SK-N-SH (cell line): ENCODE results near the gene CRYBG2. TPM values are rescaled to one million over a fixed set of nuclear protein-coding genes. Genes with fewer than 3 reads are reported as not detected.

Source experiments
- CTCF ChIA-PET: fragments of 300-600, 350-600 bp; formaldehyde crosslinking; extraction: SDS; loops from one replicate; lab custom pipeline; 2021; lab: Yijun Ruan, JAX
- POLR2A ChIA-PET: fragments of 350-600 bp; sonication (Branson Sonifier 250); formaldehyde crosslinking; extraction: SDS; loops from one replicate; lab custom pipeline; 2020; ENCODE audit warnings: antibody characterized with exemption, inconsistent platforms; lab: Yijun Ruan, JAX
- DNase-seq: peaks from one replicate; pipeline ENCODE4 v3.0.0; 2012
- H2AFZ ChIP-seq: fragments of 200-600 bp; sonication (generic); 2 replicates; pipeline ENCODE4 v1.8.1; 2016; ENCODE audit warnings: antibody characterized with exemption, mild to moderate bottlenecking, low read depth
- H3F3A ChIP-seq: fragments of 200-600 bp; sonication (generic); replicated peaks from 2 replicates; pipeline ENCODE3; 2016; ENCODE audit warnings: antibody characterized with exemption, mild to moderate bottlenecking; ENCODE audit not compliant: insufficient read depth
- H3K27ac ChIP-seq, 2 experiments: fragments of 200-500 bp in 1 of 2; fragments of 200-600 bp in 1 of 2; sonication (Bioruptor generic) in 1 of 2; sonication (generic), shearing (Covaris generic) in 1 of 2; 2 replicates each; pipeline versions ENCODE4 v1.5.1 to v1.6.1; 2014 to 2016; ENCODE audit warnings: low read depth in 2 of 2, inconsistent platforms in 1 of 2, low read length in 1 of 2, mild to moderate bottlenecking in 1 of 2, mixed read lengths in 1 of 2
- H3K27me3 ChIP-seq: fragments of 200-600 bp; sonication (generic), shearing (Covaris generic); 2 replicates; pipeline ENCODE4 v1.6.1; 2016; ENCODE audit warnings: mixed run types; ENCODE audit not compliant: insufficient read depth
- H3K36me3 ChIP-seq, 2 experiments: fragments of 200-500 bp in 1 of 2; fragments of 200-600 bp in 1 of 2; sonication (Bioruptor generic) in 1 of 2; sonication (generic) in 1 of 2; replicated peaks in 1 of 2; 2 replicates each; pipeline versions ENCODE3 to v1.5.1; 2014 to 2016; ENCODE audit warnings: low read length in 1 of 2, mild to moderate bottlenecking in 1 of 2; ENCODE audit not compliant: insufficient read depth in 2 of 2, control insufficient read depth in 1 of 2
- H3K4me1 ChIP-seq, 2 experiments: fragments of 200-500 bp in 1 of 2; fragments of 200-600 bp in 1 of 2; sonication (Bioruptor generic) in 1 of 2; sonication (generic), shearing (Covaris generic) in 1 of 2; 2 replicates each; pipeline versions ENCODE4 v1.5.1 to v1.6.1; 2014 to 2016; ENCODE audit warnings: low read depth in 1 of 2, low read length in 1 of 2, mixed run types in 1 of 2; ENCODE audit not compliant: insufficient read depth in 2 of 2, control insufficient read depth in 1 of 2
- H3K4me2 ChIP-seq: fragments of 200-600 bp; sonication (generic), shearing (Covaris generic); 2 replicates; pipeline ENCODE4 v1.6.1; 2017; ENCODE audit warnings: mixed run types
- H3K4me3 ChIP-seq, 2 experiments: fragments of 200-500 bp in 1 of 2; fragments of 200-600 bp in 1 of 2; sonication (Bioruptor generic) in 1 of 2; sonication (generic), shearing (Covaris generic) in 1 of 2; 2 replicates each; pipeline versions ENCODE4 v1.5.1 to v1.8.1; 2014 to 2016; ENCODE audit warnings: low read depth in 2 of 2, inconsistent platforms in 1 of 2, low read length in 1 of 2, mild to moderate bottlenecking in 1 of 2, mixed read lengths in 1 of 2, moderate library complexity in 1 of 2
- H3K79me2 ChIP-seq: fragments of 200-600 bp; sonication (generic); 2 replicates; pipeline ENCODE4 v1.8.1; 2017; ENCODE audit warnings: mild to moderate bottlenecking; ENCODE audit not compliant: insufficient read depth
- H3K9ac ChIP-seq: fragments of 200-600 bp; sonication (generic); 2 replicates; pipeline ENCODE4 v1.6.1; 2017; ENCODE audit warnings: mixed run types
- H3K9me2 ChIP-seq: fragments of 200-600 bp; sonication (generic); 2 replicates; pipeline ENCODE4 v1.6.1; 2017; ENCODE audit warnings: mixed run types
- H3K9me3 ChIP-seq: fragments of 200-600 bp; sonication (generic); 2 replicates; pipeline ENCODE4 v1.6.1; 2017; ENCODE audit warnings: mixed run types, mild to moderate bottlenecking, moderate library complexity
- H4K20me1 ChIP-seq: fragments of 200-600 bp; sonication (generic); 2 replicates; pipeline ENCODE4 v1.6.1; 2017; ENCODE audit warnings: mild to moderate bottlenecking, mixed run types; ENCODE audit not compliant: insufficient read depth
- CHD2 ChIP-seq: fragments of 150-350 bp; IDR thresholded peaks from 2 replicates; pipeline ENCODE4 v1.6.1; 2018; ENCODE audit warnings: low read length; ENCODE audit not compliant: partially characterized antibody
- EP300 ChIP-seq, 2 experiments: IDR thresholded peaks; 2 replicates each; pipeline versions ENCODE4 v1.4.0 to v1.6.1; 2012; ENCODE audit warnings: borderline replicate concordance in 1 of 2, low read depth in 1 of 2, low read length in 1 of 2
- FOSL2 ChIP-seq: IDR thresholded peaks from 2 replicates; pipeline ENCODE4 v1.4.0; 2012; ENCODE audit warnings: low read depth, mild to moderate bottlenecking, moderate library complexity, borderline replicate concordance
- MEF2A ChIP-seq: IDR thresholded peaks from 2 replicates; pipeline ENCODE4 v1.4.0; 2012; ENCODE audit warnings: low read depth, borderline replicate concordance
- RAD21 ChIP-seq: IDR thresholded peaks from 2 replicates; pipeline ENCODE4 v1.6.1; 2012; ENCODE audit warnings: mild to moderate bottlenecking, low read length
- RCOR1 ChIP-seq: fragments of 150-350 bp; IDR thresholded peaks from 2 replicates; pipeline ENCODE4 v1.6.1; 2017; ENCODE audit warnings: antibody characterized with exemption, low read length
- RFX5 ChIP-seq: IDR thresholded peaks from 2 replicates; pipeline ENCODE4 v1.6.1; 2012; ENCODE audit warnings: mild to moderate bottlenecking, improper control_type of control experiment, low read length
- SIN3A ChIP-seq: IDR thresholded peaks from 2 replicates; pipeline ENCODE4 v1.6.1; 2012; ENCODE audit warnings: low read depth, mild to moderate bottlenecking, low read length, moderate library complexity, borderline replicate concordance
- SMC3 ChIP-seq: IDR thresholded peaks from 2 replicates; pipeline ENCODE4 v1.6.1; 2012; ENCODE audit warnings: low read depth, low read length, improper control_type of control experiment
- TAF1 ChIP-seq: IDR thresholded peaks from 2 replicates; pipeline ENCODE4 v1.6.1; 2012; ENCODE audit warnings: low read depth, mild to moderate bottlenecking, low read length, moderate library complexity, borderline replicate concordance
- YY1 ChIP-seq: IDR thresholded peaks from 2 replicates; pipeline ENCODE4 v1.4.0; 2012; ENCODE audit warnings: low read depth, mild to moderate bottlenecking
- WGBS: methylation state at CpG from one replicate; pipeline ENCODE4 v1.1.6; 2017; ENCODE audit warnings: low lambda C conversion rate; 5-methylcytosine and 5-hydroxymethylcytosine counted together
- polyA plus RNA-seq, 3 experiments: library from polyadenylated mRNA; depleted of rRNA; stranded (reverse); fragments of >200 nt; gene quantifications; 2 replicates each; pipeline ENCODE4 v1.2.3, GENCODE V29; 2012
- TF ChIP-seq, protein P1 (sequence below): fragments of 150-350 bp; IDR thresholded peaks from 2 replicates; pipeline ENCODE4 v1.6.1; 2017; ENCODE audit warnings: antibody characterized with exemption, low read length, low read depth, borderline replicate concordance
- TF ChIP-seq, protein P2 (sequence below): IDR thresholded peaks from 2 replicates; pipeline ENCODE4 v1.4.0; 2012; ENCODE audit warnings: low read depth, borderline replicate concordance
- TF ChIP-seq, protein P3 (sequence below): IDR thresholded peaks from 2 replicates; pipeline ENCODE4; 2012
- TF ChIP-seq, protein P4 (sequence below): fragments of 150-350 bp; IDR thresholded peaks from 2 replicates; pipeline ENCODE4 v1.6.1; 2016; ENCODE audit warnings: mild to moderate bottlenecking, low read depth, low read length

Gene CRYBG2
- polyA plus RNA-seq, 1 of the 3 experiments (the other 2 are of a cell fraction), result 0.08 TPM

DNA sequence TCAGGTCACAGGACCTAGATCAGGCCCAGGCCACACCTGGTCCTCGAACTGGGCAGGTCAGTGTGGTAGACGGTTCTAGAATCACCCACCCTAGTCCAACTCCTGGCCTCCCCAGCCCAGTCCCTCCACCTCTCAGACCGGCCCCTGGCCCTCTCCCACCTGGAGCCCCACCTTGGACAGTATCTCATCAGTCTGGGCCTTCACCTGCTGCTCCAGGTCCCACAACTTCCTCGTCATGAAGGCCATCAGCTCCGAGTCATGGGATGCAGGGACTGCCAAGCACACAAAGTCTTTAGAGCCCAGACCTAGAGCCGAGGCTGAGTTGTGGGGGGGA, 56.2 kb downstream of the CRYBG2 start:
- Histone ChIP-seq H3K36me3 (no peaks in the 10 kb centered on the region), H3K27me3 (no peaks in the 10 kb centered on the region), H3K79me2 (no peaks in the 10 kb centered on the region), H3K9me2 (no peaks in the 10 kb centered on the region), H3K4me1 (no peaks in the 10 kb centered on the region), H3K9ac (no peak overlapping the region), H4K20me1 (no peaks in the 10 kb centered on the region), H3F3A (no peaks in the 10 kb centered on the region), H2AFZ (no peak overlapping the region), H3K4me2 (no peak overlapping the region), H3K27ac (no peak overlapping the region), H3K9me3 (no peaks in the 10 kb centered on the region), H3K4me3 (no peak overlapping the region)
- no peak for TF ChIP-seq SIN3A
- TF ChIP-seq, protein P1, sequence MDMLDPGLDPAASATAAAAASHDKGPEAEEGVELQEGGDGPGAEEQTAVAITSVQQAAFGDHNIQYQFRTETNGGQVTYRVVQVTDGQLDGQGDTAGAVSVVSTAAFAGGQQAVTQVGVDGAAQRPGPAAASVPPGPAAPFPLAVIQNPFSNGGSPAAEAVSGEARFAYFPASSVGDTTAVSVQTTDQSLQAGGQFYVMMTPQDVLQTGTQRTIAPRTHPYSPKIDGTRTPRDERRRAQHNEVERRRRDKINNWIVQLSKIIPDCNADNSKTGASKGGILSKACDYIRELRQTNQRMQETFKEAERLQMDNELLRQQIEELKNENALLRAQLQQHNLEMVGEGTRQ, result no peak
- no peak for TF ChIP-seq YY1
- TF ChIP-seq FOSL2, result no peak
- no peak for TF ChIP-seq RFX5
- TF ChIP-seq RCOR1, result no peak
- no peak for TF ChIP-seq MEF2A
- TF ChIP-seq CHD2, result no peak
- TF ChIP-seq, protein P2, sequence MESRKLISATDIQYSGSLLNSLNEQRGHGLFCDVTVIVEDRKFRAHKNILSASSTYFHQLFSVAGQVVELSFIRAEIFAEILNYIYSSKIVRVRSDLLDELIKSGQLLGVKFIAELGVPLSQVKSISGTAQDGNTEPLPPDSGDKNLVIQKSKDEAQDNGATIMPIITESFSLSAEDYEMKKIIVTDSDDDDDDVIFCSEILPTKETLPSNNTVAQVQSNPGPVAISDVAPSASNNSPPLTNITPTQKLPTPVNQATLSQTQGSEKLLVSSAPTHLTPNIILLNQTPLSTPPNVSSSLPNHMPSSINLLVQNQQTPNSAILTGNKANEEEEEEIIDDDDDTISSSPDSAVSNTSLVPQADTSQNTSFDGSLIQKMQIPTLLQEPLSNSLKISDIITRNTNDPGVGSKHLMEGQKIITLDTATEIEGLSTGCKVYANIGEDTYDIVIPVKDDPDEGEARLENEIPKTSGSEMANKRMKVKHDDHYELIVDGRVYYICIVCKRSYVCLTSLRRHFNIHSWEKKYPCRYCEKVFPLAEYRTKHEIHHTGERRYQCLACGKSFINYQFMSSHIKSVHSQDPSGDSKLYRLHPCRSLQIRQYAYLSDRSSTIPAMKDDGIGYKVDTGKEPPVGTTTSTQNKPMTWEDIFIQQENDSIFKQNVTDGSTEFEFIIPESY, result no peak
- no peak for TF ChIP-seq TAF1
- no peak for TF ChIP-seq EP300 (IDR thresholded peaks at IDR 0.05; ENCODE audit: borderline replicate concordance in 1 of 2, low read depth in 1 of 2, low read length in 1 of 2)
- TF ChIP-seq RAD21, result no peak
- TF ChIP-seq, protein P3, sequence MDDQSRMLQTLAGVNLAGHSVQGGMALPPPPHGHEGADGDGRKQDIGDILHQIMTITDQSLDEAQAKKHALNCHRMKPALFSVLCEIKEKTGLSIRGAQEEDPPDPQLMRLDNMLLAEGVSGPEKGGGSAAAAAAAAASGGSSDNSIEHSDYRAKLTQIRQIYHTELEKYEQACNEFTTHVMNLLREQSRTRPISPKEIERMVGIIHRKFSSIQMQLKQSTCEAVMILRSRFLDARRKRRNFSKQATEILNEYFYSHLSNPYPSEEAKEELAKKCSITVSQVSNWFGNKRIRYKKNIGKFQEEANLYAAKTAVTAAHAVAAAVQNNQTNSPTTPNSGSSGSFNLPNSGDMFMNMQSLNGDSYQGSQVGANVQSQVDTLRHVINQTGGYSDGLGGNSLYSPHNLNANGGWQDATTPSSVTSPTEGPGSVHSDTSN, result no peak
- TF ChIP-seq, protein P4, sequence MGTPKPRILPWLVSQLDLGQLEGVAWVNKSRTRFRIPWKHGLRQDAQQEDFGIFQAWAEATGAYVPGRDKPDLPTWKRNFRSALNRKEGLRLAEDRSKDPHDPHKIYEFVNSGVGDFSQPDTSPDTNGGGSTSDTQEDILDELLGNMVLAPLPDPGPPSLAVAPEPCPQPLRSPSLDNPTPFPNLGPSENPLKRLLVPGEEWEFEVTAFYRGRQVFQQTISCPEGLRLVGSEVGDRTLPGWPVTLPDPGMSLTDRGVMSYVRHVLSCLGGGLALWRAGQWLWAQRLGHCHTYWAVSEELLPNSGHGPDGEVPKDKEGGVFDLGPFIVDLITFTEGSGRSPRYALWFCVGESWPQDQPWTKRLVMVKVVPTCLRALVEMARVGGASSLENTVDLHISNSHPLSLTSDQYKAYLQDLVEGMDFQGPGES, result no peak
- TF ChIP-seq SMC3, result no peak
- WGBS, result 95% methylated on average over 3 of the region's 6 CpGs
- DNase-seq, result no peak
- ChIA-PET CTCF (interaction anchor here (0.7 to 7.1 kb wide), 6 partner anchors 12 to 153 kb away, joined by 3 to 48 read pairs (median 4); partner anchors contain the start of genes CD52 and SH3BGRL3), POLR2A (no interaction called here)
